ENCODE measurements around the gene AIFM3.

AIFM3 gene

GRCh38 chr22:21030032-21030431, 63.0 kb downstream of the AIFM3 start:
- no peak overlapping the region for H3K4me3 ChIP-seq (ENCODE audit: low read depth, low read length)
- TF ChIP-seq CTCF (IDR thresholded peaks at IDR 0.05; ENCODE audit: low read depth, low read length, missing control alignments), result no peak

More at GRCh38 chr22:21030032-21030431, 63.0 kb downstream of the AIFM3 start:
- Histone ChIP-seq H3K27me3 (replicated peaks) (peaks cover 22% of the 10 kb centered on the region), H3K36me3 (replicated peaks) (no peaks in the 10 kb centered on the region), H3K27ac (no peak overlapping the region)
- in situ Hi-C loops (cut with HindIII; ENCODE audit: low pct_ligation_motif_present, low sequenced_read_pairs), result no loop called here
- no peak for DNase-seq

Data from brain microvascular endothelial cell (primary cell).